NCI-H2171 treated with DMSO at 0.1 percent for 48 hours (cell line): Measurements from ENCODE around the gene SMCO3.
A peak's percentile ranks its signal among the peaks of the same experiment; 100 is the strongest.

Source experiments
- DNase-seq: peaks from one replicate; lab custom pipeline; 2025; lab: John Stamatoyannopoulos, UW

SMCO3 gene

GRCh38 chr12:14827043-14827442 lies 13.1 kb upstream of the SMCO3 start:
- DNase-seq: no peak

GRCh38 chr12:14826491-14826890 lies 12.5 kb upstream of the SMCO3 start:
- DNase-seq: no peak

GRCh38 chr12:14825256-14825655 lies 11.3 kb upstream of the SMCO3 start:
- DNase-seq: no peak

GRCh38 chr12:14824012-14824634 lies 10.1 kb upstream of the SMCO3 start:
- no peak for DNase-seq

GRCh38 chr12:14811486-14811885 lies 2.5 kb downstream of the SMCO3 start:
- DNase-seq: no peak

GRCh38 chr12:14810953-14811483 lies 3.0 kb downstream of the SMCO3 start:
- peak; percentile 25 for DNase-seq

GRCh38 chr12:14810167-14810952 lies 3.6 kb downstream of the SMCO3 start:
- no peak for DNase-seq

GRCh38 chr12:14803830-14804160 lies 10.2 kb downstream of the SMCO3 start:
- no peak for DNase-seq

- DNase-seq: peak; percentile 95
These were observed 10.8 kb downstream of the SMCO3 start, which contains the start of the genes C12orf60 and WBP11 for GRCh38 chr12:14803011-14803829. TSS of gene C12orf60 (plus strand) at chr12:14803670. CDS start at chr12:14822936, 19,266 bp downstream. TSS of gene WBP11 (minus strand) at chr12:14803478. CDS start at chr12:14801383, 2,095 bp downstream.

- DNase-seq: peak; percentile 5
These were observed 11.3 kb downstream of the SMCO3 start for GRCh38 chr12:14802721-14803010.

- no peak for DNase-seq
These were observed 11.7 kb downstream of the SMCO3 start for GRCh38 chr12:14802247-14802646.

- DNase-seq: no peak
These were observed 18.9 kb downstream of the SMCO3 start for GRCh38 chr12:14795028-14795448.

GRCh38 chr12:14785568-14785967 lies 28.4 kb downstream of the SMCO3 start:
- DNase-seq: no peak

GRCh38 chr12:14784471-14784870 lies 29.5 kb downstream of the SMCO3 start:
- DNase-seq: no peak

- no peak for DNase-seq
These were observed 31.2 kb downstream of the SMCO3 start for GRCh38 chr12:14782756-14783155.

GRCh38 chr12:14781563-14781962 lies 32.4 kb downstream of the SMCO3 start:
- DNase-seq: no peak

- DNase-seq: no peak
These were observed 33.1 kb downstream of the SMCO3 start for GRCh38 chr12:14780859-14781258.

GRCh38 chr12:14779834-14780233 lies 34.1 kb downstream of the SMCO3 start:
- DNase-seq: no peak

- no peak for DNase-seq
These were observed 36.7 kb downstream of the SMCO3 start for GRCh38 chr12:14777271-14777670.

- DNase-seq: no peak
These were observed 37.6 kb downstream of the SMCO3 start for GRCh38 chr12:14776236-14776961.

- DNase-seq: no peak
These were observed 38.4 kb downstream of the SMCO3 start for GRCh38 chr12:14775636-14775980.
